Thyroid gland (tissue), 4 donors: ENCODE results near the gene PLCG2.

ENCODE experiments used
- POLR2A ChIP-seq, 2 donors: fragments of 450-650 bp; IDR thresholded peaks; one replicate each; pipeline ENCODE4 v1.6.1; 2017; ENCODE audit warnings: antibody characterized with exemption in 2 of 2, mild to moderate bottlenecking in 2 of 2, moderate library complexity in 1 of 2
- TF ChIP-seq, protein P1 (sequence below), 6 experiments: fragments of 200-600 bp in 3 of 6; fragments of 450-650 bp in 3 of 6; sonication (generic) in 3 of 6; IDR thresholded peaks; one replicate each; pipeline ENCODE4 v1.5.1; 2016 to 2019; ENCODE audit warnings: antibody characterized with exemption in 6 of 6, mild to moderate bottlenecking in 2 of 6, inconsistent platforms in 1 of 6, moderate library complexity in 1 of 6

DNA sequence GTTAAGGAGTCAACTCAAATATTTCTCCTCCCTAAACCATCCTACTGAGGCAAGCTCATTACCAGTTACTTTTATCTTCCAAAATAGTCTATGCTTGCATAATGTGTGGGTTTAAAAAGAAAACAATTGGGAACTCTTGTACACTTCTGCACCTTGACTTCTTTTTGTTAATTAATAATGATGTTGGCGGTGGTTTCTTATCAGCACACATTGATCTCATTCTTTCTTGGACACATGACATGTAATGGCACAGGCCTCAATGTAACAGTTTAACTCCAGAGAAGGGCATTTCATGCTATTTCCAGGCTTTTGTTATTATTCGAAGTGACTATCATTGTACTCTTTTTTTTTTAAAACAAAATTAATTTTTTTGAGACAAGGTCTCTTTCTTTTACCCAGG lies 7.8 kb downstream of the PLCG2 start:
- TF ChIP-seq, protein P1, sequence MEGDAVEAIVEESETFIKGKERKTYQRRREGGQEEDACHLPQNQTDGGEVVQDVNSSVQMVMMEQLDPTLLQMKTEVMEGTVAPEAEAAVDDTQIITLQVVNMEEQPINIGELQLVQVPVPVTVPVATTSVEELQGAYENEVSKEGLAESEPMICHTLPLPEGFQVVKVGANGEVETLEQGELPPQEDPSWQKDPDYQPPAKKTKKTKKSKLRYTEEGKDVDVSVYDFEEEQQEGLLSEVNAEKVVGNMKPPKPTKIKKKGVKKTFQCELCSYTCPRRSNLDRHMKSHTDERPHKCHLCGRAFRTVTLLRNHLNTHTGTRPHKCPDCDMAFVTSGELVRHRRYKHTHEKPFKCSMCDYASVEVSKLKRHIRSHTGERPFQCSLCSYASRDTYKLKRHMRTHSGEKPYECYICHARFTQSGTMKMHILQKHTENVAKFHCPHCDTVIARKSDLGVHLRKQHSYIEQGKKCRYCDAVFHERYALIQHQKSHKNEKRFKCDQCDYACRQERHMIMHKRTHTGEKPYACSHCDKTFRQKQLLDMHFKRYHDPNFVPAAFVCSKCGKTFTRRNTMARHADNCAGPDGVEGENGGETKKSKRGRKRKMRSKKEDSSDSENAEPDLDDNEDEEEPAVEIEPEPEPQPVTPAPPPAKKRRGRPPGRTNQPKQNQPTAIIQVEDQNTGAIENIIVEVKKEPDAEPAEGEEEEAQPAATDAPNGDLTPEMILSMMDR (IDR thresholded peaks at IDR 0.05), result no peak
- TF ChIP-seq POLR2A (IDR thresholded peaks at IDR 0.05), result no peak
